Heart left ventricle (tissue), 13 donors: ENCODE results near the gene RPS25.

Experiments used
- POLR2A ChIP-seq, 2 donors: fragments of 450-650 bp; IDR thresholded peaks; one replicate each; pipeline ENCODE4 v1.6.1; 2017; ENCODE audit warnings: antibody characterized with exemption in 2 of 2, mild to moderate bottlenecking in 2 of 2, moderate library complexity in 2 of 2
- TF ChIP-seq, protein P1 (sequence below), 12 donors: fragments of 200-600 bp; sonication (generic) in 4 of 12; IDR thresholded peaks; one replicate each; pipeline versions ENCODE4 v1.5.0 to v1.8.0; 2018 to 2022; ENCODE audit warnings: antibody characterized with exemption in 12 of 12, mild to moderate bottlenecking in 5 of 12
- donor health status: ischemic (EF 13 %, LVEDD 7.1; RV severe dilation, severe dysfunction).
- donor health status: DM: no; HTN: yes; CAD: no.
- donor health status: DM: no; HTN: no; CAD: no.
- donor health status: ischemic (EF 25% LVEDD 6.9; RV normal size, moderate dysfunction).
- donor health status: ischemic (EF 25% LVEDD 5.7; RV mildly dilated, moderate dysfunction).
- donor health status: ischemic (EF 35%, LVEDD 5.7; RV mildly dilated, moderate dysfunction).
- donor health status: nonischemic (EF 11% LVEDD 7.7; RV severe dilation, severe dysfunction).
- donor health status: DM: yes; HTN: yes; CAD: no.
- donor health status: PGD.
- donor health status: ischemic (EF 29% LVEDD 5.4; RV normal size, mild dysfunction).
- donor health status: nonischemic (EF 23%, LVEDD 6.1; RV moderate dilation, normal function).

DNA sequence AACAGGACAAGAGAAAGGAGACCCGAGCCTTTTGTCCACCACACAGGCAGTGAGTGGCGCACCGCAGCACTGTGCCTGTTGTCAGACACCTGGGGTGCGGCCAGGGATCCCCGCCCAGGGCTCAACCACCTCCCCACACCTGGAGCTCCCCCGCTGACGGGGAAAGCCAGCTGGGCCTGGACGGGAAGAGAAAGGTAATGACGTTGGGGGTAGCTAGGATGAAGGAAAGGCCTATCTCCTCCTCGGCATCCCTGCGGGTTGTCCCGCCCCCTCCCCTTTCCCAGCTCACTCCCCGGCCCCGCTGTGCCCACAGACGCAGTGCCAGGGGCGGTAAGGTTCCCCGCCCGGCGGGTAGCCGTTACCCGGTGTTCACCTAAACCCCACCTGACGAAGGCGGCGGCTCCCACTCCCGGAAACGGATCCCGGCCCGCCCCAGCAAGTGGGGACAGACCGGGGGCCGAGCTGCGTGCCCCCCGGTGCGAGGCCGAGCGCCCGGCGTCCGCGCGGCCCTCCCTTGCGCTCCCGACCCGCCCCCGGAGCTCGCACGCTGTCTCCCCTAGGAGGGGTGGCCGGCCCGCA is 38.4 kb upstream of the RPS25 start:
- TF ChIP-seq, protein P1, sequence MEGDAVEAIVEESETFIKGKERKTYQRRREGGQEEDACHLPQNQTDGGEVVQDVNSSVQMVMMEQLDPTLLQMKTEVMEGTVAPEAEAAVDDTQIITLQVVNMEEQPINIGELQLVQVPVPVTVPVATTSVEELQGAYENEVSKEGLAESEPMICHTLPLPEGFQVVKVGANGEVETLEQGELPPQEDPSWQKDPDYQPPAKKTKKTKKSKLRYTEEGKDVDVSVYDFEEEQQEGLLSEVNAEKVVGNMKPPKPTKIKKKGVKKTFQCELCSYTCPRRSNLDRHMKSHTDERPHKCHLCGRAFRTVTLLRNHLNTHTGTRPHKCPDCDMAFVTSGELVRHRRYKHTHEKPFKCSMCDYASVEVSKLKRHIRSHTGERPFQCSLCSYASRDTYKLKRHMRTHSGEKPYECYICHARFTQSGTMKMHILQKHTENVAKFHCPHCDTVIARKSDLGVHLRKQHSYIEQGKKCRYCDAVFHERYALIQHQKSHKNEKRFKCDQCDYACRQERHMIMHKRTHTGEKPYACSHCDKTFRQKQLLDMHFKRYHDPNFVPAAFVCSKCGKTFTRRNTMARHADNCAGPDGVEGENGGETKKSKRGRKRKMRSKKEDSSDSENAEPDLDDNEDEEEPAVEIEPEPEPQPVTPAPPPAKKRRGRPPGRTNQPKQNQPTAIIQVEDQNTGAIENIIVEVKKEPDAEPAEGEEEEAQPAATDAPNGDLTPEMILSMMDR (IDR thresholded peaks at IDR 0.05), result no peak
- no peak for TF ChIP-seq POLR2A (IDR thresholded peaks at IDR 0.05)
